Astrocyte of the cerebellum (primary cell): ENCODE results near the gene MBOAT2.

ENCODE experiments used
- DNase-seq: peaks from one replicate; pipeline ENCODE4 v3.0.0-alpha.2; 2011; ENCODE audit warnings: low read depth
- H3K4me3 ChIP-seq: 2 replicates; pipeline ENCODE4 v1.5.1; 2011; ENCODE audit warnings: mild to moderate bottlenecking, low read depth, low read length, moderate library complexity
- CTCF ChIP-seq: IDR thresholded peaks from 2 replicates; pipeline ENCODE4 v1.5.1; 2012; ENCODE audit warnings: low read length, low read depth, moderate library complexity, mild to moderate bottlenecking; ENCODE audit errors: missing control alignments
- in situ Hi-C: cut with HindIII; loops from 2 replicates; pipeline ENCODE4 v1.10.0; 2017; ENCODE audit warnings: low sequenced_read_pairs

The MBOAT2 gene

GRCh38 chr2:9029721-9030120 lies 26.2 kb upstream of the MBOAT2 start:
- no peak overlapping the region for H3K4me3 ChIP-seq
- in situ Hi-C loops: no loop called here
- TF ChIP-seq CTCF: no peak
- no peak for DNase-seq

- TF ChIP-seq CTCF: no peak
- H3K4me3 ChIP-seq: no peak overlapping the region
- in situ Hi-C loops: no loop called here
- DNase-seq: no peak
These were observed 24.4 kb upstream of the MBOAT2 start for GRCh38 chr2:9027884-9028283.

- DNase-seq: no peak
- no peak for TF ChIP-seq CTCF
- H3K4me3 ChIP-seq: no peak overlapping the region
- in situ Hi-C loops: no loop called here
These were observed 22.3 kb upstream of the MBOAT2 start for GRCh38 chr2:9025746-9026145.

- no peak overlapping the region for H3K4me3 ChIP-seq
- DNase-seq: no peak
- no peak for TF ChIP-seq CTCF
- in situ Hi-C loops: no loop called here
These were observed 21.1 kb upstream of the MBOAT2 start for GRCh38 chr2:9024575-9024974.

GRCh38 chr2:9021563-9022211 lies 18.2 kb upstream of the MBOAT2 start:
- in situ Hi-C loops: no loop called here
- no peak for TF ChIP-seq CTCF
- H3K4me3 ChIP-seq: no peak overlapping the region
- no peak for DNase-seq

GRCh38 chr2:9020267-9020666 lies 16.8 kb upstream of the MBOAT2 start:
- TF ChIP-seq CTCF: no peak
- no peak for DNase-seq
- in situ Hi-C loops: no loop called here

More at GRCh38 chr2:9020267-9020666, 16.8 kb upstream of the MBOAT2 start:
- no peak overlapping the region for H3K4me3 ChIP-seq
